B cell (primary cell): ENCODE data around the gene MR1. TPM values are rescaled to one million over a fixed set of nuclear protein-coding genes. Genes with fewer than 3 reads are reported as not detected.

Experiments
- ATAC-seq: fragments of 200-7000 bp; cut with Tn5 transposase; one replicate; pipeline ENCODE4 v1.10.0; 2021; ENCODE audit warnings: low read depth, mild to moderate bottlenecking, moderate number of reproducible peaks, moderate library complexity
- CTCF ChIA-PET: fragments of 350-600 bp; sonication (Branson Sonifier 250); formaldehyde crosslinking; loops from one replicate; lab custom pipeline; 2021; ENCODE audit warnings: antibody characterized with exemption, inconsistent platforms; lab: Charles Lee
- POLR2A ChIA-PET: fragments of 350-600 bp; sonication (Branson Sonifier 250); formaldehyde crosslinking; loops from one replicate; lab custom pipeline; 2021; ENCODE audit warnings: antibody characterized with exemption; lab: Charles Lee
- DNase-seq: peaks from one replicate; pipeline ENCODE4 v3.0.0; 2013
- H2AFZ ChIP-seq: 2 replicates; pipeline ENCODE4 v1.6.1; 2012; ENCODE audit warnings: mild to moderate bottlenecking, low read depth, low read length; ENCODE audit not compliant: insufficient read depth, poor library complexity, severe bottlenecking
- H3K27ac ChIP-seq, 2 donors: 1 replicate in 1 of 2; 2 replicates in 1 of 2; pipeline ENCODE4 v1.5.1; 2012 to 2013; ENCODE audit warnings: low read length in 2 of 2, mild to moderate bottlenecking in 2 of 2, moderate library complexity in 1 of 2
- H3K27me3 ChIP-seq, 4 experiments: fragments of 200-600 bp in 1 of 4; sonication (generic) in 1 of 4; replicated peaks in 1 of 4; 1 replicate in 2 of 4; 2 replicates in 2 of 4; pipeline versions ENCODE4 v1.6.1 to v1.7.0; 2013 to 2016; ENCODE audit warnings: low read length in 3 of 4, mild to moderate bottlenecking in 2 of 4, mixed read lengths in 1 of 4, moderate library complexity in 1 of 4; ENCODE audit not compliant: insufficient read depth in 4 of 4, control insufficient read depth in 3 of 4; ENCODE audit errors: control extremely low read depth in 1 of 4
- H3K36me3 ChIP-seq, 2 experiments: replicated peaks in 1 of 2; 1 replicate in 1 of 2; 2 replicates in 1 of 2; pipeline versions ENCODE4 v1.6.1 to v1.7.1; 2013; ENCODE audit warnings: low read length in 1 of 2; ENCODE audit not compliant: insufficient read depth in 2 of 2, control insufficient read depth in 1 of 2; ENCODE audit errors: control extremely low read depth in 1 of 2, extremely low read depth in 1 of 2
- H3K4me1 ChIP-seq, 2 donors: fragments of 200-600 bp in 1 of 2; sonication (generic) in 1 of 2; 1 replicate in 1 of 2; 2 replicates in 1 of 2; pipeline versions ENCODE4 v1.5.1 to v1.6.1; 2013 to 2017; ENCODE audit warnings: low read length in 2 of 2; ENCODE audit not compliant: control insufficient read depth in 2 of 2, insufficient read depth in 2 of 2
- H3K4me2 ChIP-seq: replicated peaks from 2 replicates; pipeline ENCODE3; 2012; ENCODE audit warnings: mild to moderate bottlenecking, low read depth, low read length; ENCODE audit not compliant: poor library complexity, severe bottlenecking
- H3K4me3 ChIP-seq, 5 experiments: fragments of 200-600 bp in 1 of 5; sonication (generic) in 1 of 5; 1 replicate in 3 of 5; 2 replicates in 2 of 5; pipeline versions ENCODE4 v1.5.1 to v1.7.0; 2011 to 2016; ENCODE audit warnings: low read length in 4 of 5, mild to moderate bottlenecking in 4 of 5, low read depth in 2 of 5, control low read depth in 1 of 5, moderate library complexity in 1 of 5; ENCODE audit not compliant: insufficient read depth in 1 of 5; ENCODE audit errors: control extremely low read depth in 1 of 5, extremely low read depth in 1 of 5
- H3K79me2 ChIP-seq: fragments of 200-600 bp; sonication (generic); one replicate; pipeline ENCODE4 v1.6.0; 2016; ENCODE audit warnings: low read length; ENCODE audit not compliant: control insufficient read depth, insufficient read depth
- H3K9ac ChIP-seq: fragments of 200-600 bp; sonication (generic); 2 replicates; pipeline ENCODE4 v1.6.1; 2017; ENCODE audit warnings: mild to moderate bottlenecking, low read length, moderate library complexity
- H3K9me3 ChIP-seq, 3 donors: one replicate each; pipeline versions ENCODE4 v1.6.1 to v1.7.1; 2013; ENCODE audit warnings: low read length in 2 of 3; ENCODE audit not compliant: control insufficient read depth in 2 of 3, insufficient read depth in 1 of 3; ENCODE audit errors: control extremely low read depth in 1 of 3
- H4K20me1 ChIP-seq: 2 replicates; pipeline ENCODE4 v1.6.0; 2012; ENCODE audit warnings: mild to moderate bottlenecking, low read length; ENCODE audit not compliant: insufficient read depth, control insufficient read depth, poor library complexity, severe bottlenecking
- H3K27ac Mint-ChIP-seq: one replicate; pipeline ENCODE4 v1.8.0; 2021; ENCODE audit warnings: mixed read lengths
- H3K27me3 Mint-ChIP-seq: one replicate; pipeline ENCODE4 v1.8.0; 2021; ENCODE audit warnings: mixed read lengths
- H3K4me1 Mint-ChIP-seq: one replicate; pipeline ENCODE4 v1.8.0; 2021; ENCODE audit warnings: mixed read lengths
- H3K4me3 Mint-ChIP-seq: one replicate; pipeline ENCODE4 v1.8.0; 2021; ENCODE audit warnings: mixed read lengths
- H3K9me3 Mint-ChIP-seq: one replicate; pipeline ENCODE4 v1.8.0; 2022; ENCODE audit warnings: mixed read lengths; ENCODE audit not compliant: insufficient read depth
- EZH2 ChIP-seq: IDR thresholded peaks from 2 replicates; pipeline ENCODE4 v1.6.1; 2012; ENCODE audit warnings: borderline replicate concordance, low read depth, mild to moderate bottlenecking, moderate library complexity, low read length; ENCODE audit not compliant: insufficient read depth, poor library complexity, severe bottlenecking
- WGBS: methylation state at CpG from one replicate; pipeline ENCODE4 v1.1.5; 2013; ENCODE audit warnings: missing lambda C conversion rate; ENCODE audit not compliant: insufficient coverage; 5-methylcytosine and 5-hydroxymethylcytosine counted together
- intact Hi-C: fragments of 100-400 bp; cut with micrococcal nuclease; formaldehyde crosslinking; loops from one replicate; pipeline ENCODE4 v1.10.0; 2022
- polyA plus RNA-seq: library from polyadenylated mRNA; depleted of rRNA; stranded (reverse); fragments of >200 nt; gene quantifications from 2 replicates; pipeline ENCODE4 v1.2.3, GENCODE V29; 2012
- total RNA-seq, 2 donors: library from RNA; stranded (reverse); fragments of 120-200 nt in 1 of 2; gene quantifications; 1 replicate in 1 of 2; 2 replicates in 1 of 2; pipeline versions ENCODE4 v1.2.3 to v1.2.4, GENCODE V29; 2013 to 2022
- TF ChIP-seq, protein P1 (sequence below): fragments of 200-600 bp; IDR thresholded peaks from one replicate; pipeline ENCODE4 v1.8.0; 2022; ENCODE audit warnings: antibody characterized with exemption, mild to moderate bottlenecking

The MR1 gene
- total and polyA plus RNA-seq, 2 donors (not counting 1 experiment from before 2014, with no cell fraction given) = 9.5 to 28.2 TPM

DNA sequence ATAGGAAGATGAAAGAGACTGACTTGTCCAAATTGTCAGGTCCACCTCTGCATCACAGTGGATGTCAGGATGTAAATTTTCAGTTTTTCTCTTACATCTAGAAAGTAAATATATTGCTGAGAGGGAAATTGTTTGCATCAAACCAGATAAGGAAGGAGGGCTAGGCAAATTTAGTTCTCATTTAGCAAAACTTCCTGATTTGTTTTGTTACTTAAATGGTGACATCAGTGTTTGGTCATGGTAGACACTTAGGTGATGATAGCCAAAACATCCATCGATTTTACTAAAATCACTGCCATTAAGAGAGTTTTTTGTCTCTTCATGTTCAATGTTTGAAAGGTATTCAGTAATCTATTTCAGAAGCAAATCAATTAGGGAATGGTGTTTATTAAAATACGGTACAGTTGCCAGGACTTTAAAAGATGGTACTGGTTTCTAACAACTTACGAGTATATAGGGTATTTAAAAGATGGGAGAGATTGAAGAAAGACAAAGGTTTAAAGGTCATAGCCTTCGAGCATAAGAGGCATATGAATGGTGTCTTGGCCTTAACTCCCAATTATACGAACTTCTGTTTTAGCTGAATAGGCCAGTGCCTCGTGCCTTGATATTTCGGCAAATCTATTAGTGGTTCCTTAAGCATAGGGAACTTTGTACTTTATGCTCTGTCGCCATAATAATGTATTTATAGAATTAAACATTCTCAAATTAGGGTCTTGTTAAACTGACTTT is 57.7 kb downstream of the MR1 start:
- Histone ChIP-seq H3K4me2 (peak overlapping the region; percentile 82), H3K79me2 (peaks cover 72% of the 10 kb centered on the region), H4K20me1 (peaks cover 52% of the 10 kb centered on the region), H3K4me1 (peaks cover 40 to 44% of the 10 kb centered on the region in 2 donors), H3K9ac (peak overlapping the region; percentile 99), H3K27ac (peak overlapping the region; percentile 98 to 99), H3K27me3 (no peaks in the 10 kb centered on the region), H3K9me3 (no peaks in the 10 kb centered on the region), H3K4me3 (peak overlapping the region; percentile 94 to 99 (median 95)), H2AFZ (no peak overlapping the region), H3K36me3 (peaks cover 5 to 39% of the 10 kb centered on the region in 2 experiments)
- CTCF ChIA-PET = interaction anchor here (1.1 to 11.8 kb wide), 6 partner anchors 8 to 53 kb away, joined by 3 to 672 read pairs (median 10); no protein-coding TSS in a partner anchor
- no peaks in the 10 kb centered on the region for H3K9me3 Mint-ChIP-seq
- H3K27ac Mint-ChIP-seq = peak overlapping the region; percentile 99
- POLR2A ChIA-PET = interaction anchor here (0.6 to 8.1 kb wide), 10 partner anchors 8 to 63 kb away, joined by 3 to 109 read pairs (median 23); partner anchors contain the start of gene MR1
- intact Hi-C loops = loop anchor here (2.0 kb wide), 3 partner anchors 59 to 589 kb away; partner anchors contain the start of genes ACBD6, MR1 and STX6
- TF ChIP-seq, protein P1, sequence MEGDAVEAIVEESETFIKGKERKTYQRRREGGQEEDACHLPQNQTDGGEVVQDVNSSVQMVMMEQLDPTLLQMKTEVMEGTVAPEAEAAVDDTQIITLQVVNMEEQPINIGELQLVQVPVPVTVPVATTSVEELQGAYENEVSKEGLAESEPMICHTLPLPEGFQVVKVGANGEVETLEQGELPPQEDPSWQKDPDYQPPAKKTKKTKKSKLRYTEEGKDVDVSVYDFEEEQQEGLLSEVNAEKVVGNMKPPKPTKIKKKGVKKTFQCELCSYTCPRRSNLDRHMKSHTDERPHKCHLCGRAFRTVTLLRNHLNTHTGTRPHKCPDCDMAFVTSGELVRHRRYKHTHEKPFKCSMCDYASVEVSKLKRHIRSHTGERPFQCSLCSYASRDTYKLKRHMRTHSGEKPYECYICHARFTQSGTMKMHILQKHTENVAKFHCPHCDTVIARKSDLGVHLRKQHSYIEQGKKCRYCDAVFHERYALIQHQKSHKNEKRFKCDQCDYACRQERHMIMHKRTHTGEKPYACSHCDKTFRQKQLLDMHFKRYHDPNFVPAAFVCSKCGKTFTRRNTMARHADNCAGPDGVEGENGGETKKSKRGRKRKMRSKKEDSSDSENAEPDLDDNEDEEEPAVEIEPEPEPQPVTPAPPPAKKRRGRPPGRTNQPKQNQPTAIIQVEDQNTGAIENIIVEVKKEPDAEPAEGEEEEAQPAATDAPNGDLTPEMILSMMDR = no peak
- TF ChIP-seq EZH2 = no peak
- ATAC-seq (no peak), DNase-seq (peak; percentile 32)
- WGBS = 81% methylated on average over 3 of the region's 8 CpGs
- peaks cover 54% of the 10 kb centered on the region for H3K4me1 Mint-ChIP-seq
- peak overlapping the region; percentile 100 for H3K4me3 Mint-ChIP-seq
- no peaks in the 10 kb centered on the region for H3K27me3 Mint-ChIP-seq
